RWPE2 (cell line): ENCODE results near the gene LYL1.
A peak's percentile ranks its signal among the peaks of the same experiment; 100 is the strongest.

ENCODE experiments used
- ATAC-seq: fragments of 200-7000 bp; cut with Tn5 transposase; 3 replicates; pipeline ENCODE4 v1.9.1; 2021; ENCODE audit warnings: low read depth
- DNase-seq: peaks from one replicate; pipeline ENCODE4 v3.0.0-alpha.2; 2020; ENCODE audit warnings: low spot score
- H3K27ac ChIP-seq: fragments of 450-650 bp; 2 replicates; pipeline ENCODE4 v1.5.1; 2017; ENCODE audit warnings: mild to moderate bottlenecking; ENCODE audit not compliant: poor library complexity, severe bottlenecking
- H3K27me3 ChIP-seq: fragments of 250-450 bp; sonication (Bioruptor Pico); 2 replicates; pipeline ENCODE4 v1.5.1; 2021; ENCODE audit warnings: mild to moderate bottlenecking, moderate library complexity; ENCODE audit not compliant: insufficient read depth, poor library complexity, severe bottlenecking
- H3K36me3 ChIP-seq: fragments of 250-450 bp; sonication (Bioruptor Pico); 2 replicates; pipeline ENCODE4 v1.5.1; 2020; ENCODE audit warnings: low read depth, mild to moderate bottlenecking, moderate library complexity
- H3K4me1 ChIP-seq: fragments of 250-450 bp; sonication (Bioruptor Pico); 2 replicates; pipeline ENCODE4 v1.5.1; 2021; ENCODE audit warnings: mild to moderate bottlenecking, moderate library complexity; ENCODE audit not compliant: insufficient read depth, poor library complexity, severe bottlenecking
- H3K4me3 ChIP-seq: fragments of 250-450 bp; sonication (Bioruptor Pico); 2 replicates; pipeline ENCODE4 v1.5.1; 2021; ENCODE audit warnings: mild to moderate bottlenecking, moderate library complexity; ENCODE audit not compliant: severe bottlenecking
- H3K9me3 ChIP-seq: fragments of 250-450 bp; sonication (Bioruptor Pico); 2 replicates; pipeline ENCODE4 v1.5.1; 2021; ENCODE audit warnings: mild to moderate bottlenecking, moderate library complexity; ENCODE audit not compliant: severe bottlenecking
- TF ChIP-seq, protein P1 (sequence below): fragments of 450-650 bp; IDR thresholded peaks from one replicate; pipeline ENCODE4 v1.5.1; 2017; ENCODE audit warnings: mild to moderate bottlenecking, moderate library complexity; ENCODE audit not compliant: poor library complexity, severe bottlenecking

The LYL1 gene

GRCh38 chr19:13092606-13093235, 9.9 kb downstream of the LYL1 start:
- peak; percentile 44 for DNase-seq
- H3K36me3 ChIP-seq = no peaks in the 10 kb centered on the region
- H3K9me3 ChIP-seq = no peaks in the 10 kb centered on the region
- no peak overlapping the region for H3K4me3 ChIP-seq
- no peaks in the 10 kb centered on the region for H3K27me3 ChIP-seq
- ATAC-seq = no peak
- no peaks in the 10 kb centered on the region for H3K4me1 ChIP-seq
- H3K27ac ChIP-seq = no peak overlapping the region
- TF ChIP-seq, protein P1, sequence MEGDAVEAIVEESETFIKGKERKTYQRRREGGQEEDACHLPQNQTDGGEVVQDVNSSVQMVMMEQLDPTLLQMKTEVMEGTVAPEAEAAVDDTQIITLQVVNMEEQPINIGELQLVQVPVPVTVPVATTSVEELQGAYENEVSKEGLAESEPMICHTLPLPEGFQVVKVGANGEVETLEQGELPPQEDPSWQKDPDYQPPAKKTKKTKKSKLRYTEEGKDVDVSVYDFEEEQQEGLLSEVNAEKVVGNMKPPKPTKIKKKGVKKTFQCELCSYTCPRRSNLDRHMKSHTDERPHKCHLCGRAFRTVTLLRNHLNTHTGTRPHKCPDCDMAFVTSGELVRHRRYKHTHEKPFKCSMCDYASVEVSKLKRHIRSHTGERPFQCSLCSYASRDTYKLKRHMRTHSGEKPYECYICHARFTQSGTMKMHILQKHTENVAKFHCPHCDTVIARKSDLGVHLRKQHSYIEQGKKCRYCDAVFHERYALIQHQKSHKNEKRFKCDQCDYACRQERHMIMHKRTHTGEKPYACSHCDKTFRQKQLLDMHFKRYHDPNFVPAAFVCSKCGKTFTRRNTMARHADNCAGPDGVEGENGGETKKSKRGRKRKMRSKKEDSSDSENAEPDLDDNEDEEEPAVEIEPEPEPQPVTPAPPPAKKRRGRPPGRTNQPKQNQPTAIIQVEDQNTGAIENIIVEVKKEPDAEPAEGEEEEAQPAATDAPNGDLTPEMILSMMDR = no peak

DNA sequence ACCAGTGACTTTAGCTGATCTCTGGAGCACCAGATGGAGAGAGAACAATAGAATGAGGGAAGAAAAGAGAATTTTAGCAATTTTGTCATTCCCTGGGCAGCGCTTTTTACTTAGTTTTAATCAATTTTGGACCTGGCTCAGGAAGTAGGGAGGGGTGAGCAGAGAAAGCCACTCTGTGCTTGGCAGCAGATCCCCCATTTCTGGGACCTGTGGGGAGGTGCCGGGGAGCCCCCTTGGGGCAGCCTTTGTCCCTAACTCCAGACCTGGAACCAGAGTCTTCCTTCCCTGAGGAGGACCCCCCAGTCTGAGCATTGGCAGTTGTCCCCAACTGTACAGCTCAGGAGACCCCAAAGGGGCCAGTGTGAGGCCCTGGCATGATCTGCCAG, 10.5 kb downstream of the LYL1 start:
- Histone ChIP-seq H3K27me3 (no peaks in the 10 kb centered on the region), H3K27ac (no peak overlapping the region), H3K9me3 (no peaks in the 10 kb centered on the region), H3K4me3 (no peak overlapping the region), H3K4me1 (no peaks in the 10 kb centered on the region), H3K36me3 (no peaks in the 10 kb centered on the region)
- TF ChIP-seq, protein P1 = no peak
- ATAC-seq (no peak), DNase-seq (no peak)

GRCh38 chr19:13091400-13092157, 11.1 kb downstream of the LYL1 start:
- H3K36me3 ChIP-seq = no peaks in the 10 kb centered on the region
- ATAC-seq (no peak), DNase-seq (peak; percentile 55)
- no peak overlapping the region for H3K27ac ChIP-seq
- TF ChIP-seq, protein P1 = no peak
- H3K9me3 ChIP-seq = no peaks in the 10 kb centered on the region
- H3K4me3 ChIP-seq = no peak overlapping the region
- H3K4me1 ChIP-seq = no peaks in the 10 kb centered on the region
- H3K27me3 ChIP-seq = no peaks in the 10 kb centered on the region

DNA sequence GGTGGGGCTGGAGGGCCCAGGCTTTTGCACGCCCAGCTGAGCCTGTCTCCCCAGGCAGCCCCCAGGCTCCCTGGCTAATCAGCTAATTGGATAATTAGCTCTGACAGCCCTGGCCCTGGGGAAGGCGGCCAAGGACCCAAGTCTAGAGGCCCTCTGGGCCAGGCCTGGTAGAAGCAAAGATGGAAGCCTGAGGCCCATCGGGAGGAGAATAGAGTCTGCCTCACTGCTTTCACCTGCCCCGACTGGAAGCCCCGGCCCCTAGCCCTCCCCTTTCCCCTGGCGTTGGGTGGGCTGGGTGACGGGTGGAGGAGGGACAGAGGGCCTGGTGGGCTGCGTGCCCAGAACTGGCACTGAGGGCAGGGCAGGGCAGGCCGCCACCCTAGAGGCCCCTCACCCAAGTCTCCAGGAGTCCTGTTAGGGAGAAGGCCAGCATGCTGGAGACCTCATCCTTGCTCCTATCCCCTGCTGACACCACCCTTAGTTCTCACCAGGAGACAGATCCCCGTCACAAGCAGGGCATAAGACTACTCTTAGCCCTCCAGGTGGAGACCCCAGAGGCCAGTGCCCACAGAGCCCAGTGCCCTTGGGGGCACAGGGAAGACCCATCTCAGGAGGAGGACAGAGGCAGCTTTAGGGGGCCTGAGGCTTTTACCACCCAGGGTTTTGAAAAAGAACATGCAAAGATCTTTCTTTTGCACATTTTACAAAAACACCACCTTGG, 12.0 kb downstream of the LYL1 start:
- ATAC-seq (no peak), DNase-seq (peak; percentile 64)
- TF ChIP-seq, protein P1 = no peak
- Histone ChIP-seq H3K27me3 (no peaks in the 10 kb centered on the region), H3K4me1 (no peaks in the 10 kb centered on the region), H3K36me3 (no peaks in the 10 kb centered on the region), H3K9me3 (no peaks in the 10 kb centered on the region), H3K27ac (no peak overlapping the region), H3K4me3 (no peak overlapping the region)
